ENCODE results near the gene NADSYN1.
"Not testable (repeated sequence)": the region's sequence is repeated elsewhere in the genome, so short reads cannot be mapped to it uniquely, and the experiment has no call there.

The NADSYN1 gene

DNA sequence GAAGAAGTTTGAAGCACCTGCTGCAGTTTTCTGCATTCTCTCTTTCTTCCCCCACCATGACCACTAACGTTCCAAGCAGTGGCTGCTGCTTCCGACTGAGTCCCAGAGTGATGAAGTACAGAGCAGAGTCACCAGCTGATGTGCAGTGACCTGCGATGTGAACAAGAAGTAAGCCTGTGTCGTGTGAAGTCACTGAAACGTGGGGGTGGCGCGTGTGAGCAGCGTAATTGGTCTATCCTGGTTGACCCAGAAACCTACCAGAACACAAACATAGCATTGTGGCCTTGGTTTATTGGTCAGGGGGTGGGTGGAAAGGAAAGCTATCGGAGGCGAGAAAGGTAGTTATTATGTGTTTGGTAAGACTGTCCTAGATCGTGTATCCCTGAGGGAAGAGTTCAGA is 77.6 kb downstream of the NADSYN1 start:
- peak; percentile 64 for DNase-seq (ENCODE audit: low read depth)
- no peak overlapping the region for H3K4me3 ChIP-seq (ENCODE audit: low read depth, low read length)
- TF ChIP-seq, protein P1, sequence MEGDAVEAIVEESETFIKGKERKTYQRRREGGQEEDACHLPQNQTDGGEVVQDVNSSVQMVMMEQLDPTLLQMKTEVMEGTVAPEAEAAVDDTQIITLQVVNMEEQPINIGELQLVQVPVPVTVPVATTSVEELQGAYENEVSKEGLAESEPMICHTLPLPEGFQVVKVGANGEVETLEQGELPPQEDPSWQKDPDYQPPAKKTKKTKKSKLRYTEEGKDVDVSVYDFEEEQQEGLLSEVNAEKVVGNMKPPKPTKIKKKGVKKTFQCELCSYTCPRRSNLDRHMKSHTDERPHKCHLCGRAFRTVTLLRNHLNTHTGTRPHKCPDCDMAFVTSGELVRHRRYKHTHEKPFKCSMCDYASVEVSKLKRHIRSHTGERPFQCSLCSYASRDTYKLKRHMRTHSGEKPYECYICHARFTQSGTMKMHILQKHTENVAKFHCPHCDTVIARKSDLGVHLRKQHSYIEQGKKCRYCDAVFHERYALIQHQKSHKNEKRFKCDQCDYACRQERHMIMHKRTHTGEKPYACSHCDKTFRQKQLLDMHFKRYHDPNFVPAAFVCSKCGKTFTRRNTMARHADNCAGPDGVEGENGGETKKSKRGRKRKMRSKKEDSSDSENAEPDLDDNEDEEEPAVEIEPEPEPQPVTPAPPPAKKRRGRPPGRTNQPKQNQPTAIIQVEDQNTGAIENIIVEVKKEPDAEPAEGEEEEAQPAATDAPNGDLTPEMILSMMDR (IDR thresholded peaks at IDR 0.05; ENCODE audit: insufficient read depth, low read depth, low read length, missing control alignments) = no peak

DNA sequence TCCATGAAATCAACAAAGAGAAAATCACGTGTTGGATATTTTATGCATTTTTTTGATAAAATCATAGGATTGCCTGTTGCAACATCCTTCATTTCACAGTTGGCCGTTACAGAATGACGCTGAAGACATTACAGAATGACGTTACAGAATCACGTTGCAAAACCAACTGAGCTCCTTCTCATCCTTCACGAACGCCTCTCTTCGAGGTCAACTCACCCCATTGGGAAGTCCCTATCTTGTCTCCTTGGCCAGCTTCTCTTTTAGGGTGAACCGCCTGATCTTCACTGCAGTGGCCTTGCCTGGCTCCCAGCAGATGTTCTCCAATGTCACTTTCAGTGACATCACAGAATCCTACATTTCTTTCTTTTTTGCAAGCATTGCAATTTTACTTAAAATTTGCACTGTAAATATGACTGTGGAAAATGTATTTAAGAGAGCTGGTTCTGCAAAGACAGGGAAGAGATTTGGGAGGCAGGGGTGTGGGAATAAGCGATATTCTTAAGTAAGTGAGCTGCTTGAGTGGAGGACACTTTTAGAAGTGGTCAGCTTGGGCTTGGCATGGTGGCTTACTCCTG is 79.1 kb downstream of the NADSYN1 start:
- H3K4me3 ChIP-seq (ENCODE audit: low read depth, low read length) = no peak overlapping the region
- DNase-seq (ENCODE audit: low read depth) = no peak
- TF ChIP-seq, protein P1 (IDR thresholded peaks at IDR 0.05; ENCODE audit: insufficient read depth, low read depth, low read length, missing control alignments) = no peak

DNA sequence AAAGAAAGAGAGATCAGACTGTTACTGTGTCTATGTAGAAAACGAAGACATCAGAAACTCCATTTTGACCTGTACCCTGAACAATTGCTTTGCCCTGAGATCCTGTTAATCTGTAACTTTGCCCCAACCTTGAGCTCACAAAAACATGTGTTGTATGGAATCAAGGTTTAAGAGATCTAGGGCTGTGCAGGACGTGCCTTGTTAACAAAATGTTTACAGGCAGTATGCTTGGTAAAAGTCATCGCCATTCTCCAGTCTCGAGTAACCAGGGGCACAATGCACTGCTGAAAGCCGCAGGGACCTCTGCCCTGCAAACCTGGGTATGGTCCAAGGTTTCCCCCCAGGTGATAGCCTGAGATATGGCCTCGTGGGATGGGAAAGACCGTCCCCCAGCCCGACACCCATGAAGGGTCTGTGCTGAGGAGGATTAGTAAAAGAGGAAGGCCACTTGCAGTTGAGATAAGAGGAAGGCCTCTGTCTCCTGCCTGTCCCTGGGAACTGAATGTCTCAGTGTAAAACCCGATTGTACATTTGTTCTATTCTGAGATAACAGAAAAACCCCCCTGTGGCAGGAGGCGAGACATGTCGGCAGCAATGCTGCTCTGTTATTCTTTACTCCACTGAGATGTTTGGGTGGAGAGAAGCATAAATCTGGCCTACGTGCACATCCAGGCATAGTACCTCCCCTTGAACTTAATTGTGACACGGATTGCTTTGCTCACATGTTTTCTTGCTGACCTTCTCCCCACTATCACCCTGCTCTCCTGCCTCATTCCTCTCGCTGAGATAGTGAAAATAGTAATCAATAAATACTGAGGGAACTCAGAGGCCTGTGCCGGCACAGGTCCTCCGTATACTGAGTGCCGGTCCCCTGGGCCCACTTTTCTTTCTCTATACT is 82.0 kb downstream of the NADSYN1 start:
- DNase-seq (ENCODE audit: low read depth) = peak; percentile 36
- not testable (repeated sequence) for H3K4me3 ChIP-seq (ENCODE audit: low read depth, low read length)

DNA sequence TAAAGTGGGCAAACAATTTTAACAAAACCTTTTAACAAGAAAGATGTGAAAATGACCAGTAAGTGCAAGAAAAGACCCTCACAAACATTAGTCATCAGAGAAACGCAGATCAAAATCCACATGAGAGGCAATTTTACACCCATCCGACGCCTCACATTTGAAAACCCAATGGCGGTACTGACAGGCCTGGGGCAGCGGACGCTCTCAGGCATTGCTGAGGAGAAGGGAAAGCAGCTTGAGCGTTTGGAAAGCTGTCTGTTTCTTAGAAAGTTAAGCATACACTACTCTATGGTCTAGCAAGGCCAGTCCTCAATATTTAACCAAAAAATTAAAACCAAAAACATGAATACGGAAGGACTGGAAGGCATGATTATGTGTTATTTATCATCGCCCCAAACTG is 82.8 kb downstream of the NADSYN1 start:
- DNase-seq (ENCODE audit: low read depth) = no peak
- H3K4me3 ChIP-seq (ENCODE audit: low read depth, low read length) = no peak overlapping the region
- TF ChIP-seq, protein P1 (IDR thresholded peaks at IDR 0.05; ENCODE audit: insufficient read depth, low read depth, low read length, missing control alignments) = no peak

DNA sequence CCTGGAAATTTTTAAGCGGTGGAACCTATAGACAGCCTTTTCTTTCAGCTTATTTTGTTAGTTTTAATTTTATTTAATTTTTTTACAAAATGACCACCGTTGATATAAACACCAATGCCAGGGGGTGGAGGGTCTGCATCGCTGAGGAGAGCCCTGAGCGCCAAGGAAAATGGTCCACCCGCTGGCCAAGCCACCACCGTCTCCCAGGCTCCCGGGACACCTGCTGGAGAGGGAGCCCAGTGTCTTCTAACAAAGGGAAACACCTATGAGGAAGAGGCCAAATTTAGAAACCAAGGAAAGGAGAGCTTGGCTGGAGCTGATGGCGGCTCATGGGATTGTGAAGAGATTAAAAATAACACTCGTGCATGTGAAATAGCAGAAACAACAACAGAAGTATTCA is 84.5 kb downstream of the NADSYN1 start:
- H3K4me3 ChIP-seq (ENCODE audit: low read depth, low read length) = no peak overlapping the region
- no peak for DNase-seq (ENCODE audit: low read depth)
- TF ChIP-seq, protein P1 (IDR thresholded peaks at IDR 0.05; ENCODE audit: insufficient read depth, low read depth, low read length, missing control alignments) = no peak

DNA sequence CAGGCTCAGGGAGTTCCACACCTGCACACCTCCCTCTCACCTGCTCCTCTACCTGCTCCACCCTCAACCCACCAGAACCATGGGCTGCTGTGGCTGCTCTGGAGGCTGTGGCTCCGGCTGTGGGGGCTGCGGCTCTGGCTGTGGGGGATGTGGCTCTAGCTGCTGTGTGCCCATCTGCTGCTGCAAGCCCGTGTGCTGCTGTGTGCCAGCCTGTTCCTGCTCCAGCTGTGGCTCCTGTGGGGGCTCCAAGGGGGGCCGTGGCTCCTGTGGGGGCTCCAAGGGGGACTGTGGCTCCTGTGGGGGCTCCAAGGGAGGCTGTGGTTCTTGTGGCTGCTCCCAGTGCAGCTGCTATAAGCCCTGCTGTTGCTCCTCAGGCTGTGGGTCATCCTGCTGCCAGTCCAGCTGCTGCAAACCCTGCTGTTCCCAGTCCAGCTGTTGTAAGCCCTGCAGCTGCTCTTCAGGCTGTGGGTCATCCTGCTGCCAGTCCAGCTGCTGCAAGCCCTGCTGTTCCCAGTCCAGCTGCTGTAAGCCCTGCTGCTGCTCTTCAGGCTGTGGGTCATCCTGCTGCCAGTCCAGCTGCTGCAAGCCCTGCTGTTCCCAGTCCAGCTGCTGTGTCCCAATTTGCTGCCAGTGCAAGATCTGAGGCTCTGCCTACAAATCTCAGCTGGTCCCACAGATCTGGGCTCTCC is 85.1 kb downstream of the NADSYN1 start, which contains the start of gene KRTAP5-8:
Gene KRTAP5-8 (plus strand): TSS at position 49 of the 689 bp plus-strand sequence. CDS start 31 bp downstream, at position 80.
- not testable (repeated sequence) for H3K4me3 ChIP-seq (ENCODE audit: low read depth, low read length); DNase-seq (ENCODE audit: low read depth)

DNA sequence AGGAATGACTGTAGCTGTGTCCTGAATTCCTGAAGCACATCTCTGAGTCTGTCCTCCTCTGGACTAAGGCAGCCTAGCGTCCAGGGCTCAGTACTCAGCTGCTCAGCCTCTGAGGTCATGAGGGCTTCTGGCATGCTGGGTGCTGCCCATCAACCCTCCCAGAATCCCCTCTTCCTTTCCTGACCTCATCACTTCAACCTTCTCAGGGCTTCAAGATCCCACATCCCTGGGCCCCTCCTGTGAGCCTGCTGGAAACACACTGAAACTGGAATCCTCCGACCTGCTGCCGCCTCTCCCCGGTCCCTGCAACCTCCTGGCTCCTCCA is 85.6 kb downstream of the NADSYN1 start:
- TF ChIP-seq, protein P1 (IDR thresholded peaks at IDR 0.05; ENCODE audit: insufficient read depth, low read depth, low read length, missing control alignments) = no peak
- H3K4me3 ChIP-seq (ENCODE audit: low read depth, low read length) = no peak overlapping the region
- DNase-seq (ENCODE audit: low read depth) = no peak
